ENCODE results near the gene GALNT18. TPM values are rescaled to one million over a fixed set of nuclear protein-coding genes. Genes with fewer than 3 reads are reported as not detected.

GALNT18 gene
- total RNA-seq, 1 experiment from 2014 or later = 4.0 TPM

GRCh38 chr11:11279956-11280689, 341.7 kb downstream of the GALNT18 start:
- peak; percentile 90 for DNase-seq (ENCODE audit: low read depth)

DNA sequence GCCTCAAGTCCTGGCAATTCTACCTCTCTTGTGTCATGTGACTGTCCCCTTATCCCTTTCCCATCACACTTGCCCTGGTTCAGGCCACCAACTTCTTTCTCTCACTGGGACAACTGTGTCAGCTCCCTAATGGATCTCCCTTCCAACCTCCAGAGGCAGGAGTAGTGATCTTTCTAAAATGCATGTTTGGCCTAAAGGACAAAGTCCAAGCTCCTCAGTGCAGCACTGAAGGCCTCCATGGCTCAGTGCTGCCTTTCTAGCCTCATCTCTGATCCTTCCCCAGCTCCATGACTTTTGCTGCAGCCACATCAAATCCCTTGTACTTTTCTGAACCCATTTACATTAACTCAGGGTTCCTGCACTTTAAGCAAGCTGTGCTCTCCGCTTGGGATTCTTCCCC, 349.6 kb downstream of the GALNT18 start:
- DNase-seq (ENCODE audit: low read depth) = no peak

DNA sequence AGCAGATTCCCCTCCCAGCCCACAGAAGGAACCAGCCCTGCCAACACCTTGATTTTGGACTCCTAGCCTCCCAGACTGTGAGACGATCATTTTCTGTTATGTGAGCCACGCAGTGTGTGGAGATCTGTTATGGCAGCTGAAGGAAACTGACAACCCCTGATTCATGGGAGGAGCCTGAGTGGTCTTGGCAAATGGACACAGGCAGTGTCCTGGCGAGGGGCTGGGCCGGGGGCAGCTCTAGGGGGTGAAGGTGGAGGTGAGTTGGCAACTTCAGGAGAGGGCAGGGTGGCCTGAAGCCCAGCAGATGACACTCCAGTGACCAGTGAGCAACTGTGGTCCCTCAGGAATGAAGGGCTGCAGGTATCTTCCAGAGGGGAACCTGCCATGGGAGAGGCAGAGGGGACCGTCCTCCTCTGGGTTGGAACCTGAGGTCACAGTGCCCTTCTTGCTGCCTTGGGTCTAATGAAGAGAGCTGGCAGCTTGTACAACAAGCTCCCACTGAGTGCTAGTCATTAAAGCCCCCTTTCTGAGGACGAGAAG, 351.5 kb downstream of the GALNT18 start:
- no peak for DNase-seq (ENCODE audit: low read depth)

- no peak for DNase-seq (ENCODE audit: low read depth)
These were observed 353.1 kb downstream of the GALNT18 start for GRCh38 chr11:11268706-11269105.

DNA sequence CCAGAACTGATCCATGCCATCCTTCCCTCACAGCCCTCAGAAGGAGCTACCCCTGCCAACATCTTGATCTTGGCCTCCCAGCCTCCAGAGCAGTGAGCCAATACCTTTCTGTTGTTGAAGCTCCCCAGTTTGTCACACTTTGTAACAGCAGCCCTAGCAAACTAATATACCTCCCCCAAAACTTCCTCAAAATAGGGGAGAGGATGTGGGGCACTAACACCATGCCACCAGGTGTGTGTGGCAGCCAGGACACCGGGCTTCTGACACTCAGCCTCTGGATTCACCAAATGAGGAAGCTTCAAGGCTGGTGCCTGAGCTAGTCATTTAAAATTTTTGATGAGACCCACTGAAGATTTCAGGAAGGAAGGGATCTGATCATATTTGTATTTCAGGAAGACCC, 353.7 kb downstream of the GALNT18 start:
- DNase-seq (ENCODE audit: low read depth) = no peak

- no peak for DNase-seq (ENCODE audit: low read depth)
These were observed 354.5 kb downstream of the GALNT18 start for GRCh38 chr11:11267312-11267711.

GRCh38 chr11:11265994-11266606, 355.7 kb downstream of the GALNT18 start:
- peak; percentile 21 for DNase-seq (ENCODE audit: low read depth)

GRCh38 chr11:11265320-11265719, 356.5 kb downstream of the GALNT18 start:
- peak; percentile 40 for DNase-seq (ENCODE audit: low read depth)

GRCh38 chr11:11263238-11264005, 358.4 kb downstream of the GALNT18 start:
- peak; percentile 18 for DNase-seq (ENCODE audit: low read depth)

GRCh38 chr11:11262171-11262920, 359.5 kb downstream of the GALNT18 start:
- DNase-seq (ENCODE audit: low read depth) = no peak

DNA sequence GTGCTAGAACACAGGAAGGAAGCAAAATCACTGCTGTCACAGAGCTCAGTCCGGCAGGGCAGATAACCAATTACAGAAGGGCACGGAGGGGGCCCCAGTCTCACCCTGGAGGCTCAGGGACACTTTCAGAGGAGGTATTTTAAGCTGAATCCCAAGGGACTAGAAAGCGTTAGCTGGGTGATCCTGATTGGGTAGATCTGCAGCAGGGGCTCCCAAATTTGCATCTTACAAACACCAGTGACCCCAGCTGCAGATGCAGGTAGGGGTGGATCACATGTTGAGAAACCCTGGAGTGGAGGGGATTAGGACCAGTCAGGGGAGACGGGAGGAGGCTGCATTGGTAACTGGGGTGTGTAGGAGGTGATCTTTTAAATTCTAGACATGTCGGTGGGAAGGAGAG, 360.2 kb downstream of the GALNT18 start:
- no peak for DNase-seq (ENCODE audit: low read depth)

- DNase-seq (ENCODE audit: low read depth) = no peak
These were observed 360.9 kb downstream of the GALNT18 start for GRCh38 chr11:11260903-11261302.

DNA sequence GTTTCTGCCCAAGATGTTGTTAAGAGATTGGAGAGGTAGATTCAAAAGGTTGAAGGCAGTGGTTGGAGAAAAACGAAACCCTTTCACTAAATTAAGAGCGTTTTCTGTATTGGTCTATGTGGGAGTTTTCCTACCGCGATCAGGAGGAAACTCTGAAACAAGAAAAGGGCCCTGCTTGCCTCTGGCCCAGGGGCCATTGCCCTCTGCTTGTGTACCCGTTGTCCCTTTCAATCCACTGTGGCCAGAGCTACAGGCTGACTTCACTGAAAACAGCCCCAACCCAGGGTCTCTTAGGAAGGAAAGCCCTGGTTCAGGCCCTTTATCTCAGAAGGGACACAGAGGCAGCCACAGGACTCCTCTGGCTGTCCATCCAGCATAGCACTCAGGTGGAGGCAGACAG, 367.8 kb downstream of the GALNT18 start:
- DNase-seq (ENCODE audit: low read depth) = no peak

- DNase-seq (ENCODE audit: low read depth) = no peak
These were observed 368.3 kb downstream of the GALNT18 start for GRCh38 chr11:11253497-11253896.

DNA sequence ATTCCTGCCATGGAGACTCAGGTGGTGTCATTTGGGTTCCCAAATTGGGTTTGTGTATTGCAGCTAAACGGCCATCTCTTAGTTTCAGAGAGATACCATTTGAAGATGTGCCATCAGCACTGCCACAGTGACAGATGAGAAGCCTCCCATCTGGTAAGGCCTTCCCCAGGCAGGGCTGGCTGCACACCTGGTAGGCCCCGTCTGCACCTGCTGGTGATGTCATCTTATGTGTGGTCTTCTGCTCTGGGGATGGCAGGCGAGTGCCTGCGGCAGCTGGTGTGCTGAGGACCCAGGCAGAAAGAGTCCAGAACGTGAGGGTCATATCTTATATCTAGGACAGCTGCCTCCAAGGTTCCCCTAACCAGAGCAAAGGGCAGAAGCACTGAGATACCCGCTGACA, 369.4 kb downstream of the GALNT18 start:
- no peak for DNase-seq (ENCODE audit: low read depth)

DNA sequence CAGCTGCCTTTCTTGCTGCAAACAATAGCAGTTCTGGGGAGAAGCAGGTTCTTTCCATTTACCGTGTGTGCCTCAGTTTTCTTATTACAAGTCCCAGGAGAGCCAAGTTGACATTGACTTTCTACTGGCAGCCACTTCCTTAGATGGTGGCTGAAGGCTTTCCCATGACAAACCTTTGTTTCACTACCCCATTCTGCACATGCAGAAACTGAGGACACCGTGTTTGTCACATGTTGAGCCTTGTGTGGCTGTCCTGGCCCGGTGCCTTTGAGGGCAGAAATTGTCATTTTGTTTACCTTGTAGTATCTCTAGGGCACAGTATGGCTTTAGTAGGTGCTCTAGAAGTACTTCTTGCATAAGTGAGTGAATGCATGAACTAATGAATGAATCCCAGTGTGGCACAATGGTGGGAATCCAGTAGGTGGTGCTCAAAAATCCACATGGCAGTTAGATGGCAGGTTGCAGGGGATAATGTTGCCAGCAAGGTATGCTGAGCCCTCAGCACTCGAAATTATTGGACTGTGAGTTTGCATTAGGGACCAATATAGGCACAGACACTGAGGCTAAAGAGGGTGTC, 370.3 kb downstream of the GALNT18 start:
- no peak for DNase-seq (ENCODE audit: low read depth)

DNA sequence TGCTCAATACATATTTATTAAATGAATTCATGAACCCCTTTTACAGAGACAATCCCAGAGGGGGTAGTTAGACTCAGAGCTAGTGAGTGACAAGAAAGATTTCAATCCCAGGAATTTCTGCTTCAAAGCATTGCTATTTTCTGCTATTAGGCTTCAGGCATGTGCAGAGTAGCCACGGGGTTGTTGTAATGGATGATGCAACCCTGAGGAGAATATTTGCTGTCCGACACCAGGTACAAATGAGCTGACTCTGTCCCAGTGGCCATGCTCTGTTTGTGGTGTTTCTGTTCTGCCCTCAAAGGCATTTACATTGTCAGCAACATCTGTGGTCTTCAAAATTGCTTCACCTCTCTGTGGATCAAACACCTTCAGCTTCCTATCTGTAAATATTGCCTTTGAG, 371.3 kb downstream of the GALNT18 start:
- no peak for DNase-seq (ENCODE audit: low read depth)

DNA sequence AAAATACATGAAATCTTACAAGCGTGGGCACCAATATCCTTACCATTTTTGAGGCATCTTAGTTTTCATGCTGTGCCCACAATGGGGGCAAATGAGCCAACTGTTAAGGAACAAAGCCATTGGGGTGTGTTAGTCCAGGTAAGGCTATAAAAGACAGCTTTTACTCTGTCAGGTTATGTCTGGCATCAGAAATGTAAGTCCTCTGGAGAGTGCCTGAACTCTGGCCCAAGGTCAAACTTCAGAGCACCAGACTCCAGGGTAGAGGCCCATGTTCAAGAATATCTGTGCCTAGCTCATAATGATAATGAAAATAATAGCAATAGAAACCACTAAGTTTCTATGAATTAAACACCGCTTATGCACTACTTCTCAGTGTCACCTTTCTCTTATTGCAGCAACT, 374.2 kb downstream of the GALNT18 start:
- no peak for DNase-seq (ENCODE audit: low read depth)

GRCh38 chr11:11247086-11247485, 374.7 kb downstream of the GALNT18 start:
- no peak for DNase-seq (ENCODE audit: low read depth)

DNA sequence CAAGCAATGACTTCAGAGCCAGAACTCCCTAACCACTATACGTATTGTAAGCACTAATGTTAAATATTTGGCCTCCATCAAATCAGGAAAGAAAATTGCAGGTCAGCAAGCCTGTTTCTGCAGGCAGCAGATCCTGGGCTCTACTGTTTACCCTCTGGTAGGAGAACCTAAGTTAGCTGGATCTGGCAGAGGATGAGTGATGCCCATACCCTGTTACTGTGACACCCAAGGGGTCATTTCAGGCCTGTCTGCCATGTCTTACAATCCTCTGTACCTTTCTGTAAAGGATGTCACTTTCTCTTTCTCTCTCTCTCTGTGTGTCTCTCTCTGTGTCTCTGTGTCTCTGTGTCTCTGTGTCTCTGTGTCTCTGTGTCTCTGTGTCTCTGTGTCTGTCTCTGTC, 375.6 kb downstream of the GALNT18 start:
- DNase-seq (ENCODE audit: low read depth) = no peak

- no peak for DNase-seq (ENCODE audit: low read depth)
These were observed 376.4 kb downstream of the GALNT18 start for GRCh38 chr11:11245453-11245852.

Data from LHCN-M2 (cell line).